HepG2 (cell line): ENCODE data around the gene CFAP61. TPM values are rescaled to one million over a fixed set of nuclear protein-coding genes. Genes with fewer than 3 reads are reported as not detected.

Experiments
- ATF7 ChIP-seq, 2 experiments: fragments of 450-650 bp in 1 of 2; sonication (generic) in 1 of 2; formaldehyde crosslinking in 1 of 2; IDR thresholded peaks; 2 replicates each; pipeline versions ENCODE4 v1.4.0 to v1.6.1; 2016 to 2020; ENCODE audit warnings: antibody characterized with exemption in 1 of 2, mild to moderate bottlenecking in 1 of 2, missing genetic modification reagents in 1 of 2
- GLI4 ChIP-seq: sonication (generic); formaldehyde crosslinking; IDR thresholded peaks from 2 replicates; pipeline ENCODE4 v1.5.1; 2020; ENCODE audit warnings: missing genetic modification reagents, mild to moderate bottlenecking, moderate library complexity, borderline replicate concordance
- MBNL3 ChIP-seq: fragments of 250-450 bp; sonication (Bioruptor Pico); conservative IDR thresholded peaks from 2 replicates; pipeline ENCODE4 v1.8.0; 2022; ENCODE audit warnings: mild to moderate bottlenecking, inconsistent platforms
- MED1 ChIP-seq: sonication (generic); formaldehyde crosslinking; IDR thresholded peaks from 2 replicates; pipeline ENCODE4 v1.4.0; 2020; ENCODE audit warnings: missing genetic modification reagents
- NFAT5 ChIP-seq: sonication (generic); formaldehyde crosslinking; IDR thresholded peaks from 2 replicates; pipeline ENCODE4 v1.4.0; 2020; ENCODE audit warnings: missing genetic modification reagents
- NR0B2 ChIP-seq: sonication (generic); formaldehyde crosslinking; IDR thresholded peaks from 2 replicates; pipeline ENCODE4 v1.4.0; 2020; ENCODE audit warnings: mild to moderate bottlenecking, missing genetic modification reagents
- NR2F2 ChIP-seq: IDR thresholded peaks from 2 replicates; pipeline ENCODE4 v1.6.1; 2012; ENCODE audit warnings: low read depth, inconsistent platforms, borderline replicate concordance
- POGK ChIP-seq: sonication (generic); formaldehyde crosslinking; conservative IDR thresholded peaks from 2 replicates; pipeline ENCODE4 v1.8.0; 2022; ENCODE audit warnings: mild to moderate bottlenecking, moderate library complexity, missing genetic modification reagents
- PRPF4 ChIP-seq: fragments of 200-400 bp; formaldehyde crosslinking; IDR thresholded peaks from 2 replicates; pipeline ENCODE4 v1.6.1; 2016; ENCODE audit warnings: low read length, low read depth; ENCODE audit not compliant: poor library complexity, severe bottlenecking
- RARG ChIP-seq: sonication (generic); formaldehyde crosslinking; IDR thresholded peaks from 2 replicates; pipeline ENCODE4 v1.4.0; 2020; ENCODE audit warnings: low read depth, mild to moderate bottlenecking, missing genetic modification reagents
- SRSF1 ChIP-seq: fragments of 200-400 bp; formaldehyde crosslinking; optimal IDR thresholded peaks from 2 replicates; pipeline ENCODE3; 2017; ENCODE audit warnings: mild to moderate bottlenecking, low read depth, low read length, moderate library complexity
- STAG1 ChIP-seq: sonication (generic); formaldehyde crosslinking; IDR thresholded peaks from 2 replicates; pipeline ENCODE4 v1.4.0; 2020; ENCODE audit warnings: missing genetic modification reagents
- THAP7 ChIP-seq: sonication (generic); formaldehyde crosslinking; IDR thresholded peaks from 2 replicates; pipeline ENCODE4 v1.8.1; 2023; ENCODE audit warnings: mild to moderate bottlenecking, missing genetic modification reagents
- ZBTB7B ChIP-seq: sonication (generic); formaldehyde crosslinking; IDR thresholded peaks from 2 replicates; pipeline ENCODE4 v1.4.0; 2020; ENCODE audit warnings: missing genetic modification reagents
- ZNF530 ChIP-seq: sonication (generic); formaldehyde crosslinking; IDR thresholded peaks from 2 replicates; pipeline ENCODE4 v1.5.0; 2020; ENCODE audit warnings: low read depth, mild to moderate bottlenecking, missing genetic modification reagents
- ZNF550 ChIP-seq: sonication (generic); formaldehyde crosslinking; IDR thresholded peaks from 2 replicates; pipeline ENCODE4 v1.4.0; 2020; ENCODE audit warnings: mild to moderate bottlenecking, missing genetic modification reagents, borderline replicate concordance
- ZNF597 ChIP-seq: sonication (generic); formaldehyde crosslinking; IDR thresholded peaks from 2 replicates; pipeline ENCODE4 v1.5.0; 2020; ENCODE audit warnings: missing genetic modification reagents
- ZSCAN22 ChIP-seq: sonication (generic); formaldehyde crosslinking; IDR thresholded peaks from 2 replicates; pipeline ENCODE4 v1.4.0; 2020; ENCODE audit warnings: mild to moderate bottlenecking, missing genetic modification reagents
- polyA plus RNA-seq, 8 experiments: library from polyadenylated mRNA; depleted of rRNA in 3 of 8; stranded (reverse) in 7 of 8; unstranded in 1 of 8; fragments of >200 nt; fragmentation: Illumina TruSeq in 4 of 8; extraction: Trizol in 4 of 8; gene quantifications; 2 replicates each; pipeline versions ENCODE4 v1.2.1 to v1.2.3, GENCODE V29; 2011 to 2016; ENCODE audit warnings: low read depth in 4 of 8, missing spikeins in 1 of 8, mixed read lengths in 1 of 8; ENCODE audit not compliant: insufficient read depth in 1 of 8
- total RNA-seq, 5 experiments: library from RNA; depleted of rRNA; stranded (reverse); fragments of >200 nt; fragmentation: Illumina TruSeq; extraction: Trizol; gene quantifications; 2 replicates each; pipeline ENCODE4 v1.2.3, GENCODE V29; 2016; ENCODE audit warnings: low read depth in 1 of 5

The CFAP61 gene
- total and polyA plus RNA-seq, 2 of the 13 experiments (the other 11 are each of a cell fraction or from before 2014, with no cell fraction given): 0.27 TPM; not detected in 1

GRCh38 chr20:20052074-20052970 lies at the start of gene CFAP61, which contains the start of gene CRNKL1 (continued):
- no peak for TF ChIP-seq MBNL3
- peak; percentile 92 for TF ChIP-seq MED1
- no peak for TF ChIP-seq PRPF4
- TF ChIP-seq ZNF530: no peak
- peak; percentile 94 for TF ChIP-seq POGK
- TF ChIP-seq ATF7 (IDR thresholded peaks at IDR 0.05): no peak
- TF ChIP-seq ATF7 (CRISPR knock-in tag; IDR thresholded peaks at IDR 0.05): peak; percentile 38; the same call in 1 of the 2 replicates
- TF ChIP-seq GLI4: 0 out of 2 replicates have a peak, but pooled peaks have one; percentile 56
- TF ChIP-seq ZNF597 (CRISPR knock-in tag): no peak
- peak; percentile 67 for TF ChIP-seq ZBTB7B
- peak; percentile 89 for TF ChIP-seq SRSF1
- TF ChIP-seq THAP7: 0 out of 2 replicates have a peak, but pooled peaks have one; percentile 22
- peak; percentile 72; the same call in 1 of the 2 replicates for TF ChIP-seq NR2F2
- TF ChIP-seq ZNF550 (CRISPR knock-in tag): peak; percentile 97
- TF ChIP-seq NR0B2: peak; percentile 100
- peak; percentile 24; the same call in 1 of the 2 replicates for TF ChIP-seq STAG1 (CRISPR knock-in tag)
- peak; percentile 95; the same call in 1 of the 2 replicates for TF ChIP-seq NFAT5 (CRISPR knock-in tag)
- no peak for TF ChIP-seq RARG (CRISPR knock-in tag)
- TF ChIP-seq ZSCAN22 (CRISPR knock-in tag): no peak
